ENCODE measurements around the gene CHSY1.

Gene CHSY1

GRCh38 chr15:101277038-101277822 is 25.4 kb upstream of the CHSY1 start, which contains the start of gene SELENOS:
TSS of gene SELENOS (minus strand) at chr15:101277485. CDS start at chr15:101277417, 68 bp downstream.
- Histone ChIP-seq H3K36me3 (ENCODE audit: insufficient read depth, low read length) (peaks cover 48% of the 10 kb centered on the region), H3K4me1 (ENCODE audit: insufficient read depth, low read length) (peaks cover 15% of the 10 kb centered on the region), H2AFZ (ENCODE audit: low read depth, low read length) (peak within 1 kb of the TSS; percentile 90), H3K27me3 (ENCODE audit: insufficient read depth, low read length) (no peaks in the 10 kb centered on the region), H3K9me3 (ENCODE audit: low read length) (no peaks in the 10 kb centered on the region), H3K4me3 (ENCODE audit: low read length) (peak within 1 kb of the TSS; percentile 92)

GRCh38 chr15:101276501-101277037 is 24.7 kb upstream of the CHSY1 start:
- peaks cover 15% of the 10 kb centered on the region for H3K4me1 ChIP-seq (ENCODE audit: insufficient read depth, low read length)
- H3K36me3 ChIP-seq (ENCODE audit: insufficient read depth, low read length) = peaks cover 50% of the 10 kb centered on the region
- peak overlapping the region; percentile 90 for H2AFZ ChIP-seq (ENCODE audit: low read depth, low read length)
- H3K9me3 ChIP-seq (ENCODE audit: low read length) = no peaks in the 10 kb centered on the region
- H3K4me3 ChIP-seq (ENCODE audit: low read length) = peak overlapping the region; percentile 92
- H3K27me3 ChIP-seq (ENCODE audit: insufficient read depth, low read length) = no peaks in the 10 kb centered on the region

GRCh38 chr15:101275018-101275417 is 23.2 kb upstream of the CHSY1 start:
- no peaks in the 10 kb centered on the region for H3K27me3 ChIP-seq (ENCODE audit: insufficient read depth, low read length)
- no peak overlapping the region for H3K4me3 ChIP-seq (ENCODE audit: low read length)
- H3K9me3 ChIP-seq (ENCODE audit: low read length) = no peaks in the 10 kb centered on the region
- H3K4me1 ChIP-seq (ENCODE audit: insufficient read depth, low read length) = peaks cover 15% of the 10 kb centered on the region
- peaks cover 56% of the 10 kb centered on the region for H3K36me3 ChIP-seq (ENCODE audit: insufficient read depth, low read length)
- no peak overlapping the region for H2AFZ ChIP-seq (ENCODE audit: low read depth, low read length)

GRCh38 chr15:101273534-101273933 is 21.7 kb upstream of the CHSY1 start:
- Histone ChIP-seq H3K4me3 (ENCODE audit: low read length) (no peak overlapping the region), H3K27me3 (ENCODE audit: insufficient read depth, low read length) (no peaks in the 10 kb centered on the region), H3K4me1 (ENCODE audit: insufficient read depth, low read length) (peaks cover 15% of the 10 kb centered on the region), H2AFZ (ENCODE audit: low read depth, low read length) (no peak overlapping the region), H3K9me3 (ENCODE audit: low read length) (no peaks in the 10 kb centered on the region), H3K36me3 (ENCODE audit: insufficient read depth, low read length) (peaks cover 67% of the 10 kb centered on the region)

GRCh38 chr15:101272584-101272983 is 20.7 kb upstream of the CHSY1 start:
- no peaks in the 10 kb centered on the region for H3K9me3 ChIP-seq (ENCODE audit: low read length)
- H3K4me1 ChIP-seq (ENCODE audit: insufficient read depth, low read length) = peaks cover 11% of the 10 kb centered on the region
- no peak overlapping the region for H2AFZ ChIP-seq (ENCODE audit: low read depth, low read length)
- H3K27me3 ChIP-seq (ENCODE audit: insufficient read depth, low read length) = no peaks in the 10 kb centered on the region
- H3K36me3 ChIP-seq (ENCODE audit: insufficient read depth, low read length) = peaks cover 67% of the 10 kb centered on the region
- no peak overlapping the region for H3K4me3 ChIP-seq (ENCODE audit: low read length)

GRCh38 chr15:101269479-101270223 is 17.8 kb upstream of the CHSY1 start:
- no peaks in the 10 kb centered on the region for H3K4me1 ChIP-seq (ENCODE audit: insufficient read depth, low read length)
- H3K9me3 ChIP-seq (ENCODE audit: low read length) = no peaks in the 10 kb centered on the region
- H3K27me3 ChIP-seq (ENCODE audit: insufficient read depth, low read length) = no peaks in the 10 kb centered on the region
- H3K36me3 ChIP-seq (ENCODE audit: insufficient read depth, low read length) = peaks cover 58% of the 10 kb centered on the region
- H3K4me3 ChIP-seq (ENCODE audit: low read length) = no peak overlapping the region
- no peak overlapping the region for H2AFZ ChIP-seq (ENCODE audit: low read depth, low read length)

GRCh38 chr15:101267320-101268104 is 15.7 kb upstream of the CHSY1 start:
- Histone ChIP-seq H3K36me3 (ENCODE audit: insufficient read depth, low read length) (peaks cover 37% of the 10 kb centered on the region), H3K27me3 (ENCODE audit: insufficient read depth, low read length) (no peaks in the 10 kb centered on the region), H3K4me1 (ENCODE audit: insufficient read depth, low read length) (no peaks in the 10 kb centered on the region), H3K9me3 (ENCODE audit: low read length) (no peaks in the 10 kb centered on the region), H3K4me3 (ENCODE audit: low read length) (no peak overlapping the region), H2AFZ (ENCODE audit: low read depth, low read length) (no peak overlapping the region)

GRCh38 chr15:101266787-101267186 is 14.9 kb upstream of the CHSY1 start:
- H3K9me3 ChIP-seq (ENCODE audit: low read length) = no peaks in the 10 kb centered on the region
- H2AFZ ChIP-seq (ENCODE audit: low read depth, low read length) = no peak overlapping the region
- H3K27me3 ChIP-seq (ENCODE audit: insufficient read depth, low read length) = no peaks in the 10 kb centered on the region
- H3K4me3 ChIP-seq (ENCODE audit: low read length) = no peak overlapping the region
- H3K36me3 ChIP-seq (ENCODE audit: insufficient read depth, low read length) = peaks cover 30% of the 10 kb centered on the region
- no peaks in the 10 kb centered on the region for H3K4me1 ChIP-seq (ENCODE audit: insufficient read depth, low read length)

GRCh38 chr15:101266034-101266433 is 14.2 kb upstream of the CHSY1 start:
- peaks cover 23% of the 10 kb centered on the region for H3K36me3 ChIP-seq (ENCODE audit: insufficient read depth, low read length)
- no peaks in the 10 kb centered on the region for H3K27me3 ChIP-seq (ENCODE audit: insufficient read depth, low read length)
- H3K9me3 ChIP-seq (ENCODE audit: low read length) = no peaks in the 10 kb centered on the region
- H3K4me1 ChIP-seq (ENCODE audit: insufficient read depth, low read length) = no peaks in the 10 kb centered on the region
- H2AFZ ChIP-seq (ENCODE audit: low read depth, low read length) = no peak overlapping the region
- no peak overlapping the region for H3K4me3 ChIP-seq (ENCODE audit: low read length)

- peaks cover 14% of the 10 kb centered on the region for H3K36me3 ChIP-seq (ENCODE audit: insufficient read depth, low read length)
- H2AFZ ChIP-seq (ENCODE audit: low read depth, low read length) = no peak overlapping the region
- no peaks in the 10 kb centered on the region for H3K9me3 ChIP-seq (ENCODE audit: low read length)
- no peaks in the 10 kb centered on the region for H3K27me3 ChIP-seq (ENCODE audit: insufficient read depth, low read length)
- no peak overlapping the region for H3K4me3 ChIP-seq (ENCODE audit: low read length)
- no peaks in the 10 kb centered on the region for H3K4me1 ChIP-seq (ENCODE audit: insufficient read depth, low read length)
Observed at GRCh38 chr15:101264911-101265641, 13.2 kb upstream of the CHSY1 start.

- Histone ChIP-seq H3K27me3 (ENCODE audit: insufficient read depth, low read length) (no peaks in the 10 kb centered on the region), H3K36me3 (ENCODE audit: insufficient read depth, low read length) (peaks cover 4% of the 10 kb centered on the region)
Observed at GRCh38 chr15:101264011-101264410, 12.2 kb upstream of the CHSY1 start.

GRCh38 chr15:101262551-101262950 is 10.7 kb upstream of the CHSY1 start:
- Histone ChIP-seq H3K36me3 (ENCODE audit: insufficient read depth, low read length) (no peaks in the 10 kb centered on the region), H3K4me3 (ENCODE audit: low read length) (no peak overlapping the region), H3K4me1 (ENCODE audit: insufficient read depth, low read length) (peaks cover 8% of the 10 kb centered on the region), H3K9me3 (ENCODE audit: low read length) (no peaks in the 10 kb centered on the region), H2AFZ (ENCODE audit: low read depth, low read length) (no peak overlapping the region), H3K27me3 (ENCODE audit: insufficient read depth, low read length) (no peaks in the 10 kb centered on the region)

More at GRCh38 chr15:101264011-101264410, 12.2 kb upstream of the CHSY1 start:
- Histone ChIP-seq H3K9me3 (ENCODE audit: low read length) (no peaks in the 10 kb centered on the region), H2AFZ (ENCODE audit: low read depth, low read length) (no peak overlapping the region), H3K4me3 (ENCODE audit: low read length) (no peak overlapping the region), H3K4me1 (ENCODE audit: insufficient read depth, low read length) (no peaks in the 10 kb centered on the region)
